GM12878 (cell line): ENCODE measurements around the gene CD101. TPM values are rescaled to one million over a fixed set of nuclear protein-coding genes. Genes with fewer than 3 reads are reported as not detected.
A peak's percentile ranks its signal among the peaks of the same experiment; 100 is the strongest.

Source experiments
- ATAC-seq: fragments of 200-7000 bp; cut with Tn5 transposase; 3 replicates; pipeline ENCODE4 v1.9.1; 2020; ENCODE audit warnings: mild to moderate bottlenecking, moderate library complexity
- BruUV-seq: library from RNA; stranded (reverse); fragments of 400-500 nt; replicated peaks from 2 replicates; lab custom pipeline; 2021; lab: Mats Ljungman, UMichigan
- CTCF ChIA-PET: fragments of 300-600 bp; sonication (Branson Sonifier 250); formaldehyde crosslinking; extraction: SDS; loops from one replicate; lab custom pipeline; 2021; ENCODE audit warnings: inconsistent platforms; lab: Yijun Ruan, JAX
- POLR2A ChIA-PET: fragments of 350-600 bp; formaldehyde crosslinking; extraction: SDS; loops from one replicate; lab custom pipeline; 2021; ENCODE audit warnings: inconsistent platforms; lab: Charles Lee
- RAD21 ChIA-PET: fragments of 300-600 bp; sonication (Branson Sonifier 250); formaldehyde crosslinking; loops from one replicate; lab custom pipeline; 2023; ENCODE audit warnings: antibody characterized with exemption; ENCODE audit not compliant: unreplicated experiment; lab: Charles Lee
- SMC1A ChIA-PET: fragments of 300-600 bp; sonication (Branson Sonifier 250); formaldehyde crosslinking; loops from one replicate; lab custom pipeline; 2023; ENCODE audit not compliant: unreplicated experiment, uncharacterized antibody; lab: Charles Lee
- DNase-seq: peaks from one replicate; pipeline ENCODE4 v3.0.0-alpha.2; 2011; ENCODE audit warnings: low read depth, low spot score
- FAIRE-seq: peaks from 3 replicates; lab custom pipeline; 2011; peaks lifted over from hg19 to GRCh38; lab: Jason Lieb, UNC
- H2AFZ ChIP-seq: 2 replicates; pipeline ENCODE4 v1.6.0; 2011; ENCODE audit warnings: low read depth, low read length, control low read depth; ENCODE audit not compliant: control insufficient read depth
- H3K27ac ChIP-seq: 2 replicates; pipeline ENCODE4 v1.5.1; 2011; ENCODE audit warnings: control low read depth; ENCODE audit not compliant: control insufficient read depth, insufficient read depth
- H3K27me3 ChIP-seq, 2 experiments: replicated peaks in 1 of 2; 2 replicates each; pipeline versions ENCODE4 v1.6.0 to v1.6.1; 2011; ENCODE audit warnings: low read length in 1 of 2; ENCODE audit not compliant: control insufficient read depth in 2 of 2, insufficient read depth in 2 of 2
- H3K36me3 ChIP-seq, 2 experiments: 2 replicates each; pipeline ENCODE4 v1.5.1; 2011; ENCODE audit warnings: low read length in 1 of 2; ENCODE audit not compliant: control insufficient read depth in 2 of 2, insufficient read depth in 2 of 2
- H3K4me1 ChIP-seq: 2 replicates; pipeline ENCODE4 v1.6.1; 2011; ENCODE audit warnings: mild to moderate bottlenecking, low read length, moderate library complexity, mixed read lengths; ENCODE audit not compliant: control insufficient read depth, insufficient read depth
- H3K4me2 ChIP-seq: 2 replicates; pipeline ENCODE4 v1.6.0; 2011; ENCODE audit warnings: control low read depth; ENCODE audit not compliant: control insufficient read depth, insufficient read depth
- H3K4me3 ChIP-seq: fragments of 200-600 bp; sonication (generic); 2 replicates; pipeline ENCODE4 v1.5.1; 2016
- H3K79me2 ChIP-seq: 2 replicates; pipeline ENCODE4 v1.6.0; 2011; ENCODE audit warnings: low read length; ENCODE audit not compliant: control insufficient read depth, insufficient read depth
- H3K9ac ChIP-seq: 2 replicates; pipeline ENCODE4 v1.8.0; 2011; ENCODE audit warnings: low read length, control low read depth, mixed read lengths; ENCODE audit not compliant: control insufficient read depth, insufficient read depth
- H3K9me3 ChIP-seq: replicated peaks from 3 replicates; pipeline ENCODE4 v1.5.1; 2011; ENCODE audit warnings: mild to moderate bottlenecking, low read length; ENCODE audit not compliant: control insufficient read depth, insufficient read depth
- H4K20me1 ChIP-seq: 2 replicates; pipeline ENCODE4 v1.6.0; 2011; ENCODE audit not compliant: control insufficient read depth, insufficient read depth
- CTCF ChIP-seq, 3 experiments: IDR thresholded peaks in 2 of 3; conservative IDR thresholded peaks in 1 of 3; 2 replicates each; pipeline ENCODE4 v1.5.1; 2011; ENCODE audit warnings: low read depth in 3 of 3, low read length in 3 of 3, mild to moderate bottlenecking in 3 of 3, control low read depth in 2 of 3, moderate library complexity in 2 of 3, inconsistent platforms in 1 of 3, mixed read lengths in 1 of 3; ENCODE audit not compliant: control insufficient read depth in 2 of 3, insufficient read depth in 1 of 3; ENCODE audit errors: extremely low read depth in 1 of 3
- ESRRA ChIP-seq: IDR thresholded peaks from 2 replicates; pipeline ENCODE4 v1.6.1; 2012; ENCODE audit warnings: mild to moderate bottlenecking, low read length, improper control_type of control experiment
- MLLT1 ChIP-seq: fragments of 450-650 bp; IDR thresholded peaks from 2 replicates; pipeline ENCODE4 v1.6.1; 2016; ENCODE audit warnings: mild to moderate bottlenecking
- PAX5 ChIP-seq: IDR thresholded peaks from 2 replicates; pipeline ENCODE4 v1.6.1; 2011; ENCODE audit warnings: low read depth, low read length, borderline replicate concordance
- STAT1 ChIP-seq: fragments of 450-650 bp; conservative IDR thresholded peaks from 2 replicates; pipeline ENCODE4 v1.6.1; 2014; ENCODE audit warnings: antibody characterized with exemption, mild to moderate bottlenecking
- SUZ12 ChIP-seq: fragments of 200-600 bp; sonication (generic); IDR thresholded peaks from one replicate; pipeline ENCODE4 v1.6.1; 2018; ENCODE audit warnings: antibody characterized with exemption, mild to moderate bottlenecking; ENCODE audit not compliant: unreplicated experiment
- WGBS: methylation state at CpG from one replicate; pipeline ENCODE4 v1.1.6; 2016; ENCODE audit warnings: low lambda C conversion rate; ENCODE audit not compliant: insufficient replicate concordance, insufficient coverage; ENCODE audit errors: missing lambda C conversion rate; 5-methylcytosine and 5-hydroxymethylcytosine counted together
- in situ Hi-C: fragments of 300-500 bp; cut with MboI; formaldehyde crosslinking; loops from 9 replicates; pipeline ENCODE4 v1.14.3; 2018; ENCODE audit warnings: mixed read lengths
- intact Hi-C: fragments of 100-400 bp; cut with micrococcal nuclease; formaldehyde crosslinking; loops from one replicate; pipeline ENCODE4 v1.14.2; 2022; ENCODE audit not compliant: unreplicated experiment
- polyA plus RNA-seq, 11 experiments: library from polyadenylated mRNA; depleted of rRNA in 4 of 11; unstranded in 6 of 11; stranded (reverse) in 5 of 11; fragments of >200 nt; fragmentation: Nextera tagmentation in 4 of 11; fragmentation: Illumina TruSeq in 1 of 11; extraction: Ambion mirVana in 4 of 11; extraction: Trizol in 1 of 11; gene quantifications; 1 replicate in 1 of 11; 2 replicates in 10 of 11; pipeline versions ENCODE4 v1.2.1 to v1.2.3, GENCODE V29; 2011 to 2016; ENCODE audit warnings: inconsistent platforms in 2 of 11, missing spikeins in 2 of 11, low read depth in 1 of 11
- total RNA-seq, 4 experiments: library from RNA; depleted of rRNA in 3 of 4; stranded (reverse); fragments of >200 nt in 3 of 4; fragmentation: Illumina TruSeq in 1 of 4; extraction: Trizol in 1 of 4; gene quantifications; 2 replicates each; pipeline versions ENCODE4 v1.2.1 to v1.2.3, GENCODE V29; 2013 to 2021

CD101 gene
- total and polyA plus RNA-seq, 10 of the 15 experiments (the other 5 are each of a cell fraction or from before 2014, with no cell fraction given) = 0.56 to 7.9 (median 2.9) TPM

GRCh38 chr1:117068580-117068979 lies 67.0 kb downstream of the CD101 start:
- H3K4me2 ChIP-seq = no peak overlapping the region
- H3K36me3 ChIP-seq = peaks cover 0 to 10% of the 10 kb centered on the region in 2 experiments
- ChIA-PET POLR2A (interaction anchor here (1.9 kb wide), 1 partner anchor 60 kb away, joined by 7 read pairs; no protein-coding TSS in a partner anchor), CTCF (interaction anchor here (0.6 to 9.1 kb wide), 20 partner anchors 8 to 693 kb away, joined by 3 to 167 read pairs (median 6); partner anchors contain the start of gene TTF2), SMC1A (interaction anchor here (1.1 to 6.9 kb wide), 9 partner anchors 8 to 690 kb away, joined by 3 to 49 read pairs (median 6); partner anchors contain the start of gene TTF2), RAD21 (interaction anchor here (0.6 to 6.3 kb wide), 5 partner anchors 26 to 843 kb away, joined by 3 to 53 read pairs (median 3); partner anchors contain the start of gene CD101)
- ATAC-seq (peak; percentile 7), DNase-seq (no peak), FAIRE-seq (no peak)
- no peak overlapping the region for H3K27ac ChIP-seq
- no peaks in the 10 kb centered on the region for H3K9me3 ChIP-seq
- BruUV-seq = no TSS peak
- in situ Hi-C loops = no loop called here
- no peak overlapping the region for H2AFZ ChIP-seq
- no peak for TF ChIP-seq SUZ12
- intact Hi-C loops = loop anchor here (2.0 to 10.0 kb wide), 3 partner anchors 60 to 296 kb away; partner anchors contain the start of gene MAN1A2
- H3K4me3 ChIP-seq = no peak overlapping the region
- H3K4me1 ChIP-seq = peaks cover 12% of the 10 kb centered on the region
- peaks cover 68% of the 10 kb centered on the region for H3K79me2 ChIP-seq
- H4K20me1 ChIP-seq = peaks cover 2% of the 10 kb centered on the region; the same call in 1 of the 2 replicates
- WGBS = 86% methylated on average over 5 of the region's 5 CpGs
- no peaks in the 10 kb centered on the region for H3K27me3 ChIP-seq
- no peak overlapping the region for H3K9ac ChIP-seq

GRCh38 chr1:117069220-117069844 lies 67.8 kb downstream of the CD101 start:
- in situ Hi-C loops (no loop called here), intact Hi-C loops (loop anchor here (2.0 to 10.0 kb wide), 3 partner anchors 59 to 295 kb away; partner anchors contain the start of gene MAN1A2)
- H3K4me3 ChIP-seq = peak overlapping the region; percentile 5; the same call in 1 of the 2 replicates
- peak overlapping the region; percentile 49; the same call in 1 of the 2 replicates for H3K4me2 ChIP-seq
- peaks cover 12% of the 10 kb centered on the region for H3K4me1 ChIP-seq
- H3K27me3 ChIP-seq = no peaks in the 10 kb centered on the region
- H3K79me2 ChIP-seq = peaks cover 62% of the 10 kb centered on the region
- TF ChIP-seq STAT1 (no peak), CTCF (IDR thresholded peaks at IDR 0.05 in 2 of 3, conservative IDR thresholded peaks at IDR 0.05 in 1 of 3; ENCODE audit: control insufficient read depth in 2 of 3, extremely low read depth in 1 of 3, insufficient read depth in 1 of 3, low read depth in 3 of 3, low read length in 3 of 3) (peak; percentile 8 to 32 (median 31); a peak in 4 of 6 replicates), PAX5 (no peak), MLLT1 (no peak), ESRRA (peak; percentile 93)
- TSS peak; percentile 99 for BruUV-seq
- H2AFZ ChIP-seq = no peak overlapping the region
- CTCF ChIA-PET = interaction anchor here (0.7 to 9.1 kb wide), 12 partner anchors 9 to 495 kb away, joined by 4 to 167 read pairs (median 8); partner anchors contain the start of gene TTF2
- POLR2A ChIA-PET = interaction anchor here (1.9 kb wide), 1 partner anchor 59 kb away, joined by 7 read pairs; no protein-coding TSS in a partner anchor
- SMC1A ChIA-PET = interaction anchor here (1.1 to 6.9 kb wide), 7 partner anchors 9 to 134 kb away, joined by 3 to 49 read pairs (median 8); partner anchors contain the start of gene TTF2
- no peak for FAIRE-seq
- H3K9me3 ChIP-seq = no peaks in the 10 kb centered on the region
- WGBS = 85% methylated on average over 4 of the region's 4 CpGs
- peak overlapping the region; percentile 58 for H3K27ac ChIP-seq
- H4K20me1 ChIP-seq = peaks cover 2% of the 10 kb centered on the region; the same call in 1 of the 2 replicates
- no peak overlapping the region for H3K9ac ChIP-seq
- RAD21 ChIA-PET = interaction anchor here (0.9 to 6.3 kb wide), 5 partner anchors 9 to 332 kb away, joined by 3 to 53 read pairs (median 6); partner anchors contain the start of genes CD101 and TTF2
- peaks cover 0 to 13% of the 10 kb centered on the region in 2 experiments for H3K36me3 ChIP-seq
- ATAC-seq = peak; percentile 50
- DNase-seq = no peak
